ENCODE measurements around the gene PRR12.

PRR12 gene

GRCh38 chr19:49640113-49640898 lies 49.3 kb downstream of the PRR12 start, which contains the start of gene RRAS:
TSS of gene RRAS (minus strand) at chr19:49640143. CDS start at chr19:49640098, 45 bp downstream.
- Histone ChIP-seq H3K4me3 (peak within 1 kb of the TSS; percentile 88), H3K36me3 (ENCODE audit: insufficient read depth, low read length) (no peaks in the 10 kb centered on the region; the same call in 1 of the 2 replicates), H3K27ac (peak within 1 kb of the TSS; percentile 99), H3K9me3 (ENCODE audit: low read depth, low read length) (no peaks in the 10 kb centered on the region), H3K9ac (ENCODE audit: insufficient read length) (peak within 1 kb of the TSS; percentile 83)
- DNase-seq (ENCODE audit: low read depth, low spot score): peak; percentile 100
- TF ChIP-seq POLR2AphosphoS5 (IDR thresholded peaks at IDR 0.05; ENCODE audit: borderline replicate concordance, low read depth, low read length) (peak; percentile 78), EZH2 (IDR thresholded peaks at IDR 0.05) (no peak), FOXP2 (optimal IDR thresholded peaks at IDR 0.05; ENCODE audit: control extremely low read depth, extremely low read length, insufficient read depth) (peak; percentile 78)

DNA sequence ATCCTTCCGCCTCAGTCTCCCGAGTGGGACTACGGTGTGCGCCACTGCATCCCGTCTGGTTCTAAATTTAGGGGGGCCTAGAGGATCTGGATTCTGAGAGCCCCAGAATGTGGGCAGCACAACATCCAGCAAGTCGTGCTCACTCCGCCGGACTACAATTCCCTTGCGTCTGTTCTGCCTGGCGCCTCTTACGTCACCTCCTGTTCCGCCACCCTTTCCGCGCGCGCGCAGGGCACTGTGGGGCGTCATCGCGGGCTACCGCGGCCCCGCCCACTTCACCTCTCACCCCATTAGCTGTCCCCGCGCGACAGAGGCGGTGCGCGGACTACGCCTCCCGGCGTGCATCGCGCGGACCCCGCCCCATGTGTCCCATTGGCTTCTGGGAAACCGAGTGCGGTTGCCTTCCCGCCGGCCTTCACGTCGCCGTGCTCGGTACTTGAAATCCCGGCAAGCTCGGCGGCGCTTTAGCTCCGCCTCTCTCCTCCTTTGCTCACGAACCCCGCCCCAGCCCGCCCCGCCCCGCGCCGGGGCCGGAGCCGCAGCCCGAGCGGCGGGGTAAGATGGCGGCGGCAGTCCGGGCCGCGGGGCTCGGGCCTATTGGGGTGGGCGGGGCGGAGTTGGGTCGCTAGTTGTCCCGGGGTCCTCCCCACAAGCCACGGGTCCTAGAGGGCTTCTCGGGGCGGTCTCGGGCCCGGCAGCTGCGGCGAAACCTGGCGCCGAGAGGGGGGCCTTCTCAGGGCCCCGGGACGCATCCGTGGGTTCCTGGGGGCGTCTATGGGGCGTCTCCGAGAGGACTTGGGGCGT lies 50.9 kb downstream of the PRR12 start, which contains the start of gene SCAF1:
Gene SCAF1, plus strand, starts transcription at position 522 of the 804 bp plus-strand sequence. CDS start 2,818 bp downstream, outside the sequence.
- peak within 1 kb of the TSS; percentile 88 for H3K4me3 ChIP-seq
- TF ChIP-seq EZH2 (IDR thresholded peaks at IDR 0.05) (no peak), FOXP2 (optimal IDR thresholded peaks at IDR 0.05; ENCODE audit: control extremely low read depth, extremely low read length, insufficient read depth) (peak; percentile 70), POLR2AphosphoS5 (IDR thresholded peaks at IDR 0.05; ENCODE audit: borderline replicate concordance, low read depth, low read length) (0 out of 2 replicates have a peak, but pooled peaks have one; percentile 37)
- peak within 1 kb of the TSS; percentile 99 for H3K27ac ChIP-seq
- H3K9me3 ChIP-seq (ENCODE audit: low read depth, low read length): no peaks in the 10 kb centered on the region
- H3K36me3 ChIP-seq (ENCODE audit: insufficient read depth, low read length): peaks cover 10% of the 10 kb centered on the region; the same call in 1 of the 2 replicates
- peak; percentile 95 for DNase-seq (ENCODE audit: low read depth, low spot score)
- H3K9ac ChIP-seq (ENCODE audit: insufficient read length): peak within 1 kb of the TSS; percentile 97

DNA sequence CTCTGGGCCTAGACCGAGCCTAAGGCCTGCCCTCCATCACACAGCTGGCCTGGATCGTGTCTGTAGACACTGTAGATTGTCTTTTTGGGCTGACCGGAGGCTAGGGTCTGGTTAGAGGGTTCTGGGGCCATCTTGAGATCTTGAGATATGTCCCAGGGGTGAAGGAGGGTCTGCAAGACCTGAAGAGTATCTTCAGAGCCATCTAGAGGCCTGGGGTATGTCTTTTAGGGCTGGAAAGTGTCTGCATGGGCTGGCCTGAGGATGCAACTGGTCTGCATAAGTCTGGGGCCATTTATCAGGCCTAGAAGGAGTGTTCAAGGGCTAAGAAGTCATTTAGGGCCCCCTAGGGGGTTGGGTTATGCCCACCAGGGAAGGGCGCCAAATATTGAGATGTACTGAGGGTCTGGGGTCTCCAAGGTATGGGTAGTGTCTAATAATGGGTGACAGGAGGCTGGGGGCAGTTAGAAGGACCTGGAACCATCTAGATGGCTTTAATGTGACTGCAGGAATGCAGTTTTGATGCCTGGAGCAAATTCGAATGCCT lies 51.6 kb downstream of the PRR12 start:
- no peak for DNase-seq (ENCODE audit: low read depth, low spot score)
- H3K9ac ChIP-seq (ENCODE audit: insufficient read length): peak overlapping the region; percentile 97
- no peaks in the 10 kb centered on the region for H3K9me3 ChIP-seq (ENCODE audit: low read depth, low read length)
- H3K36me3 ChIP-seq (ENCODE audit: insufficient read depth, low read length): peaks cover 15% of the 10 kb centered on the region; the same call in 1 of the 2 replicates
- TF ChIP-seq EZH2 (IDR thresholded peaks at IDR 0.05) (no peak), POLR2AphosphoS5 (IDR thresholded peaks at IDR 0.05; ENCODE audit: borderline replicate concordance, low read depth, low read length) (no peak), FOXP2 (optimal IDR thresholded peaks at IDR 0.05; ENCODE audit: control extremely low read depth, extremely low read length, insufficient read depth) (no peak)
- peak overlapping the region; percentile 78 for H3K27ac ChIP-seq
- H3K4me3 ChIP-seq: peak overlapping the region; percentile 88

GRCh38 chr19:49643466-49643865 lies 52.5 kb downstream of the PRR12 start:
- Histone ChIP-seq H3K27ac (no peak overlapping the region), H3K9me3 (ENCODE audit: low read depth, low read length) (no peaks in the 10 kb centered on the region), H3K36me3 (ENCODE audit: insufficient read depth, low read length) (peaks cover 15% of the 10 kb centered on the region; the same call in 1 of the 2 replicates), H3K9ac (ENCODE audit: insufficient read length) (peak overlapping the region; percentile 97), H3K4me3 (peak overlapping the region; percentile 88; the same call in 1 of the 2 replicates)
- TF ChIP-seq EZH2 (IDR thresholded peaks at IDR 0.05): no peak
- TF ChIP-seq FOXP2 (optimal IDR thresholded peaks at IDR 0.05; ENCODE audit: control extremely low read depth, extremely low read length, insufficient read depth): no peak
- 0 out of 2 replicates have a peak, but pooled peaks have one; percentile 23 for TF ChIP-seq POLR2AphosphoS5 (IDR thresholded peaks at IDR 0.05; ENCODE audit: borderline replicate concordance, low read depth, low read length)
- DNase-seq (ENCODE audit: low read depth, low spot score): no peak

GRCh38 chr19:49645592-49645991 lies 54.6 kb downstream of the PRR12 start:
- no peak for DNase-seq (ENCODE audit: low read depth, low spot score)
- Histone ChIP-seq H3K27ac (no peak overlapping the region), H3K9ac (ENCODE audit: insufficient read length) (no peak overlapping the region), H3K36me3 (ENCODE audit: insufficient read depth, low read length) (peaks cover 28% of the 10 kb centered on the region; the same call in 1 of the 2 replicates), H3K9me3 (ENCODE audit: low read depth, low read length) (no peaks in the 10 kb centered on the region), H3K4me3 (no peak overlapping the region)
- TF ChIP-seq FOXP2 (optimal IDR thresholded peaks at IDR 0.05; ENCODE audit: control extremely low read depth, extremely low read length, insufficient read depth) (no peak), POLR2AphosphoS5 (IDR thresholded peaks at IDR 0.05; ENCODE audit: borderline replicate concordance, low read depth, low read length) (no peak), EZH2 (IDR thresholded peaks at IDR 0.05) (no peak)

- DNase-seq (ENCODE audit: low read depth, low spot score): no peak
- TF ChIP-seq EZH2 (IDR thresholded peaks at IDR 0.05): no peak
- TF ChIP-seq POLR2AphosphoS5 (IDR thresholded peaks at IDR 0.05; ENCODE audit: borderline replicate concordance, low read depth, low read length): no peak
- no peak for TF ChIP-seq FOXP2 (optimal IDR thresholded peaks at IDR 0.05; ENCODE audit: control extremely low read depth, extremely low read length, insufficient read depth)
- Histone ChIP-seq H3K4me3 (no peak overlapping the region), H3K27ac (no peak overlapping the region), H3K36me3 (ENCODE audit: insufficient read depth, low read length) (peaks cover 29% of the 10 kb centered on the region; the same call in 1 of the 2 replicates), H3K9ac (ENCODE audit: insufficient read length) (no peak overlapping the region), H3K9me3 (ENCODE audit: low read depth, low read length) (no peaks in the 10 kb centered on the region)
Observed at GRCh38 chr19:49645995-49646394, 55.0 kb downstream of the PRR12 start.

GRCh38 chr19:49646586-49646985 lies 55.6 kb downstream of the PRR12 start:
- peaks cover 32% of the 10 kb centered on the region; the same call in 1 of the 2 replicates for H3K36me3 ChIP-seq (ENCODE audit: insufficient read depth, low read length)
- H3K9ac ChIP-seq (ENCODE audit: insufficient read length): no peak overlapping the region
- DNase-seq (ENCODE audit: low read depth, low spot score): no peak
- no peaks in the 10 kb centered on the region for H3K9me3 ChIP-seq (ENCODE audit: low read depth, low read length)
- H3K27ac ChIP-seq: no peak overlapping the region
- TF ChIP-seq POLR2AphosphoS5 (IDR thresholded peaks at IDR 0.05; ENCODE audit: borderline replicate concordance, low read depth, low read length) (no peak), EZH2 (IDR thresholded peaks at IDR 0.05) (no peak), FOXP2 (optimal IDR thresholded peaks at IDR 0.05; ENCODE audit: control extremely low read depth, extremely low read length, insufficient read depth) (no peak)
- no peak overlapping the region for H3K4me3 ChIP-seq
